IMR-90 (cell line): Measurements from ENCODE around the gene GPAM.

Experiments used
- CTCF ChIP-seq: conservative IDR thresholded peaks from 2 replicates; pipeline ENCODE4 v1.5.1; 2012; ENCODE audit warnings: mild to moderate bottlenecking, low read depth, low read length, improper control_type of control experiment
- MAFK ChIP-seq: IDR thresholded peaks from 2 replicates; pipeline ENCODE4 v1.6.1; 2012; ENCODE audit warnings: low read depth, low read length, improper control_type of control experiment
- MXI1 ChIP-seq: IDR thresholded peaks from 2 replicates; pipeline ENCODE4 v1.6.1; 2012; ENCODE audit warnings: low read depth, mild to moderate bottlenecking, low read length, moderate library complexity, borderline replicate concordance
- RAD21 ChIP-seq: IDR thresholded peaks from 2 replicates; pipeline ENCODE4 v1.6.1; 2012; ENCODE audit warnings: low read length, improper control_type of control experiment
- RCOR1 ChIP-seq: IDR thresholded peaks from 2 replicates; pipeline ENCODE4 v1.6.1; 2012; ENCODE audit warnings: mild to moderate bottlenecking, low read length, improper control_type of control experiment; ENCODE audit not compliant: insufficient replicate concordance
- SMC3 ChIP-seq: fragments of 150-350 bp; IDR thresholded peaks from 2 replicates; pipeline ENCODE4 v1.6.1; 2016; ENCODE audit warnings: low read depth, mild to moderate bottlenecking, antibody characterized with exemption, low read length, moderate library complexity
- USF2 ChIP-seq: fragments of 150-350 bp; IDR thresholded peaks from 2 replicates; pipeline ENCODE4 v1.6.1; 2017; ENCODE audit warnings: mild to moderate bottlenecking, antibody characterized with exemption, low read length, low read depth

- TF ChIP-seq MXI1, result no peak
- TF ChIP-seq CTCF, result no peak
- TF ChIP-seq RAD21, result no peak
- TF ChIP-seq RCOR1, result no peak
- no peak for TF ChIP-seq USF2
- no peak for TF ChIP-seq MAFK
- no peak for TF ChIP-seq SMC3
These were observed 709 bp downstream of the GPAM start for GRCh38 chr10:112182784-112183328.
